HG03575 (cell line): ENCODE data around the gene RPS17.
"Not testable (repeated sequence)": the region's sequence is repeated elsewhere in the genome, so short reads cannot be mapped to it uniquely, and the experiment has no call there.

Experiments
- ATAC-seq: cut with Tn5 transposase; IDR thresholded peaks from one replicate; pipeline ENCODE4 v1.9.1; 2021; ENCODE audit not compliant: unreplicated experiment, insufficient number of reproducible peaks, low FRiP score; ENCODE audit errors: extremely low read depth

The RPS17 gene

DNA sequence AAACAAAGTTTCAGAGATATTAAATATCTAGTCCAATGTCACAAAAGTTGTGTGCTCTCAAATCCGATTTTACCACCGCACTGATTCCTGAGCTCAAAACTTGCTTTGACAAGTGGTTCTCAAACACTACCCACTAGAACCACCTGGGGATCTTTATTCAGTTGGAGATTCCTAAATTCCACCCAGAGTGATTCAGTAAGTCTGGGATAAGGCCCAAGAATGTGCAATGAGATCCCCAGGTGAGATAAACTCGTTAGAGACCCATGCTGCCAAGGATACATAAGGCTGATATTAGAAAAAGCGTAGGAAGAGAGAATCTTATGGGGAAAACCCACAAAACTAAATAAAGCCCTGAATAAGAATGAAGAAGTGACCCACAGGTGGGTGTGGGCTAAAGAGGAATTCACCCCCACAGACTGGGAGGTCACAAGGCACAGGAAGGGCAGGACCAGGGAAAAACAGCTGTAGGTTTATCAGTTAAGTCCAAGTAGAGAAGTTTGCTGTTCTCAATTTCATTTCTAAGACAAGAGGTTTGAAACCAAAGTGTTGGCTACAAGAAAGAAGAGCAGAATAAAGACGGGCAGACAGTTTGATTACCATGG, 11.5 kb upstream of the RPS17 start:
- no peak for ATAC-seq

- no peak for ATAC-seq
Measured at GRCh38 chr15:82549199-82549665, 9.0 kb upstream of the RPS17 start.

GRCh38 chr15:82548700-82549099, 8.4 kb upstream of the RPS17 start:
- no peak for ATAC-seq

DNA sequence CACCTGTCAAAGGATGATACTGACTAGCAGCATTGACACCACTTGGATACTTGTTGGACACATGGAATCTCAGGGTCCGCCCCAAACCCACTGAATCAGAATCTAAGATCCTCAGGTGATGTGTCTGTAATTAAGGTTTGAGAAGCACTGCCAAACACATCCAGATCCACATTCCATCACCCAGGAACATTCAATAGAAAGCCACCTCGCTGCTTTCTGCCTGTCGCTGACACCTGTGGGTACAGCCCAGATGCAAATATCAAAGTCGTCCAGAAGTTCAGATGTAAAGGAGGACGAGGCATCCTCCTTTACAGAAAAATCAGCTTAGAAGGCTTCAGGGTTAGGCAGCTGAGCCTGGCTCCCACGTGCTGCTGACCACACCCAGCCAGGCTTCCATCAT, 5.2 kb upstream of the RPS17 start:
- ATAC-seq = no peak

DNA sequence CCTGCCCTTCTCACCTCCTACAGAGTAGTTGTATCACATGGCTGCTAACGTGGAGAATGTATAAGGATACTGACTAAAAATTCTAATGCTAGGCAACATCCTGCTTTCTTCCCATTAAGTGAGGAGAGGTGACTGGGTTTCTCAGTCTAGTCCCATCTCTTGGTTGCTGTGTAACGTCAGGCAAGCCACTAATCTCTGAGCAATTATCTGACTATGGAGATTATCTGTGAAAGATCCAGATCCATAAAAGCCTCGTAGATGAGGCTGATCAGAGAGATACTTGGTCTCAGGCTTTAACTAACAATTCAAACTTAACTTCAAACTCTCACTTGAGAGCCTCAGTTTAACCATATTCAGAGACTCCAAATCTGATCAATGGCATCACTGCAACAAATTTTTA, 4.7 kb upstream of the RPS17 start:
- no peak for ATAC-seq

DNA sequence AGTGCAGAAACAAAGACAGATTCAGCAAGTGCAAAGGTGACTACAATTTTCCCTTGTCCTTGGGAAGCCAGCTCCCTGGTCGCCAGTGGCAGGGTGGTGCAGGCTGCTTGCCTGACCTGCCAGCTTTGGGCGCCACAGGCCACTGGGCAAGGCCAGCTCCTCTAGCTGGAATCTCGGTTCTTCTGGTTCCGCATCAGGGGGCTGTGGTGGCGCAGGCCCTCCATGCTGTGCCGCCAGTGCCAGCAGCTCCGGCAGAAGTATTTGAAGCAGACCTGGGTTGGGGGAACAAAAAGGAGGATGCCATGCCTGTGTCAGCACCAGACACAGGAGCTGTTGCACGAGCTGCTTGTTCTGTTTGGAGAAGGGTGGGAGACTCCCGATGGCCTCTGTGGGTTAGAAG, 4.2 kb upstream of the RPS17 start:
- no peak for ATAC-seq

DNA sequence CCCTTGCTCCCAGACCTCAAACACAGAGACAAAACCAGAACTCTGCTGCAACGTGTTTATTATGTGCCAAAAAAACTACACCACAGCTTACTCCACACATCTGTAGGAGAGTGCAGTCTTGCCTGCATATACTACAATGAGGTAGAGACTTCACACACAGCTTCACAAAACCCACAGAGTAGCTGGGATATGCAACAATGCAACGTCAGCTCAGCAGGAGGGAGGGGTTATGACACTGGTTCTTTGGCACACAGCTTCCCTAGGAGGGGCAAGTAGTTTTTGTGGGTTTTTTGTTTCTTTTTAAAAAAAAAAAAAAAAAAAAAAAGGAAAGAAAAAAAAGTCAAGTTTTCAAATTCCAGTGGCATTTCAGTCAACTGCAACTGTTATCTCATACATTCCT, 2.9 kb upstream of the RPS17 start:
- ATAC-seq = no peak

DNA sequence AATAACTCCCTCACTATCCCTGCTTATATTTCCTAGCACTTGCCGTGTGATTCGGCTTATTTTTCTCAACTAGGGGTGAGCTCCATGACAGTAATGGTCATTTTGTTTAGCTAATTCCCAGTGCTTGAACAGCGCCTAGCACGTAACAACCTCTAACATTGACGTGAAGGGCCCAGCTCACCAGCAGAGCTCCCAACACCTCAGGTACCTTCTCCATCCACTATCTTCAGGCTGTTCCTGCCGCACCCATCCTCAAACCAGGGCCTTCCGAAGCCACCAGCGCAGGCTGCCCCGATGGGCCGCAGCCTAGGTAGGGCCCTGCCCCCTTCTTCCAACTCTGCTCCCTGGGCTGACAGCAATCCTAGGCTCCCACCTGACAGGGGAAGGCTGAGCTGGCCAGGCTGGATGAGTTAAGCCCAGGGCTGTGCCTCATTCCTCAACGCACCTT, 751 bp upstream of the RPS17 start:
- ATAC-seq = no peak

GRCh38 chr15:82539691-82540054, 584 bp downstream of the RPS17 start:
- no peak for ATAC-seq

GRCh38 chr15:82538961-82539690, 1.1 kb downstream of the RPS17 start:
- ATAC-seq = no peak

DNA sequence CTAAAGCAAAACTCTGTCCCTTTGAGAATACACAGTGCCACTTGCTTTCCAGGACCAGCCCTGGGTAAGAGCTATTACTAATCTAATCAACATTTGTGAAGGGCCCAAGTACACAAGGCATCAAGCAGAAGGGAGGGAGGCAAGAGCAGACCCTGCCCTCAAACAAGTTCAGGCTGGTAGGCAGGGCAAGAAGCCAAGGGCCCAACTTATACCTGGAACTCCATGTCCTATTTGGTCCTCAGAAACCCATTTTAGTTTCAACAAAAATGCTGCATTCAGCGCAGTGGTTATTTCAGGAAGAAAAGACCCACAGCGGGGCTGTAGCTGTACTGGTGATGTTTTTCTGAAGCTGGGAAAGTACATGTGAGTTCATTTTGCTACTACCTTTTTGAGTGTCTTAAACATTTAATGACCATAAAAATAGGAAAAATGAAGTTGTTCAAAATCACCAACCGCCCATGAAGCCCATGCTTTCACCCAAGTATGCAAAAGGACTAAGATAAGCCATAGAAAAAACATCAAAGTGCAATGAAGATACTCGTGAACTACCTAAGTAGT, 2.8 kb downstream of the RPS17 start:
- no peak for ATAC-seq

GRCh38 chr15:82536409-82537350, 3.6 kb downstream of the RPS17 start:
- no peak for ATAC-seq

GRCh38 chr15:82535566-82536408, 4.5 kb downstream of the RPS17 start:
- ATAC-seq = no peak

DNA sequence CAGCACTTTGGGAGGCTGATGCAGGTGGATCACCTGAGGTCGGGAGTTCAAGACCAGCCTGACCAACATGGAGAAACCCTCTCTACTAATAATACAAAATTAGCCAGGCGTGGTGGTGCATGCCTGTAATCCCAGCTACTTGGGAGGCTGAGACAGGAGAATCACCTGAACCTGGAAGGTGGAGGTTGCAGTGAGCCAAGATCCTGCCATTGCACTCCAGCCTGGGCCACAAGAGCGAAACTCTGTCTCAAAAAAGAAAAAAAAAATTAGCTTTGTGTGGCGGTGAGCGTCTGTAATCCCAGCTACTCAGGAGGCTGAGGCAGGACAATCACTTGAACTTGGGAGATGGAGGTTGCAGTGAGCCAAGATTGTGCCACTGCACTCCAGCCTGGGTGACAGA, 5.1 kb downstream of the RPS17 start:
- ATAC-seq = not testable (repeated sequence)

GRCh38 chr15:82534457-82534861, 5.8 kb downstream of the RPS17 start:
- ATAC-seq = not testable (repeated sequence)

GRCh38 chr15:82533801-82534200, 6.5 kb downstream of the RPS17 start:
- ATAC-seq = no peak

GRCh38 chr15:82532991-82533481, 7.2 kb downstream of the RPS17 start:
- no peak for ATAC-seq

DNA sequence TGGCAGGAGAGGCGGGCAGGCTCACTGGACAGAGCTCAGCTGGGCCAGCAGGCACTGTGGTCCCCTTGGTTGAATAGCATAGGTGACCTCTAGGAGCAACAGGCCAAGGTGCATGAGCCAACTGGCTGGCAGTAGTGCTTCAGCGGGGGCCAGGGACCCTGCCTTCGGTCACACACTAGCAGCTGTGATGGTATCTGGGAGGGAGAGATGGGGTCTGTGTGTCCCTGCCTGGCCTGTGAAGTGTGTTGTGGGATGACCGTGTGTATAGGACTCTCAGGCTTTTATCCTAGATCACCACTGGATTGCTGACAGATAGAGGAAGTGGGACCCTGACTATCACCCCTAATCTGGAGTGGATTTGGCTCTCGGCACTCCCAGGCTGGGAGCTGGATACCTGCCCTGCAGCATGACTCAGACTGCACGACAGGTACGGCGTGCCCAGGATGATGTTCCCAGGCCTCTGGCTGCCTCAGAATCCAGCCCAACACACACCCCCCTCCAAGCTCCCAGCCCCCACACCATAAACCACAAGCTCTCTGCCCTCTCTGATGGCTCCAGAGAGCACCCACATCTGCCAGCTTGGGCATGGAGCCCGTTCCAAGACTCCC, 7.8 kb downstream of the RPS17 start:
- no peak for ATAC-seq
